ENCODE measurements around the gene RBM47.
"Not testable (repeated sequence)": the region's sequence is repeated elsewhere in the genome, so short reads cannot be mapped to it uniquely, and the experiment has no call there.

Gene RBM47

GRCh38 chr4:40570348-40571077 lies 59.2 kb downstream of the RBM47 start:
- TF ChIP-seq, protein P1, sequence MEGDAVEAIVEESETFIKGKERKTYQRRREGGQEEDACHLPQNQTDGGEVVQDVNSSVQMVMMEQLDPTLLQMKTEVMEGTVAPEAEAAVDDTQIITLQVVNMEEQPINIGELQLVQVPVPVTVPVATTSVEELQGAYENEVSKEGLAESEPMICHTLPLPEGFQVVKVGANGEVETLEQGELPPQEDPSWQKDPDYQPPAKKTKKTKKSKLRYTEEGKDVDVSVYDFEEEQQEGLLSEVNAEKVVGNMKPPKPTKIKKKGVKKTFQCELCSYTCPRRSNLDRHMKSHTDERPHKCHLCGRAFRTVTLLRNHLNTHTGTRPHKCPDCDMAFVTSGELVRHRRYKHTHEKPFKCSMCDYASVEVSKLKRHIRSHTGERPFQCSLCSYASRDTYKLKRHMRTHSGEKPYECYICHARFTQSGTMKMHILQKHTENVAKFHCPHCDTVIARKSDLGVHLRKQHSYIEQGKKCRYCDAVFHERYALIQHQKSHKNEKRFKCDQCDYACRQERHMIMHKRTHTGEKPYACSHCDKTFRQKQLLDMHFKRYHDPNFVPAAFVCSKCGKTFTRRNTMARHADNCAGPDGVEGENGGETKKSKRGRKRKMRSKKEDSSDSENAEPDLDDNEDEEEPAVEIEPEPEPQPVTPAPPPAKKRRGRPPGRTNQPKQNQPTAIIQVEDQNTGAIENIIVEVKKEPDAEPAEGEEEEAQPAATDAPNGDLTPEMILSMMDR (IDR thresholded peaks at IDR 0.05; ENCODE audit: low read depth, low read length, missing control alignments): no peak
- DNase-seq (ENCODE audit: low read depth): no peak
- H3K4me3 ChIP-seq (ENCODE audit: low read depth, low read length): no peak overlapping the region

DNA sequence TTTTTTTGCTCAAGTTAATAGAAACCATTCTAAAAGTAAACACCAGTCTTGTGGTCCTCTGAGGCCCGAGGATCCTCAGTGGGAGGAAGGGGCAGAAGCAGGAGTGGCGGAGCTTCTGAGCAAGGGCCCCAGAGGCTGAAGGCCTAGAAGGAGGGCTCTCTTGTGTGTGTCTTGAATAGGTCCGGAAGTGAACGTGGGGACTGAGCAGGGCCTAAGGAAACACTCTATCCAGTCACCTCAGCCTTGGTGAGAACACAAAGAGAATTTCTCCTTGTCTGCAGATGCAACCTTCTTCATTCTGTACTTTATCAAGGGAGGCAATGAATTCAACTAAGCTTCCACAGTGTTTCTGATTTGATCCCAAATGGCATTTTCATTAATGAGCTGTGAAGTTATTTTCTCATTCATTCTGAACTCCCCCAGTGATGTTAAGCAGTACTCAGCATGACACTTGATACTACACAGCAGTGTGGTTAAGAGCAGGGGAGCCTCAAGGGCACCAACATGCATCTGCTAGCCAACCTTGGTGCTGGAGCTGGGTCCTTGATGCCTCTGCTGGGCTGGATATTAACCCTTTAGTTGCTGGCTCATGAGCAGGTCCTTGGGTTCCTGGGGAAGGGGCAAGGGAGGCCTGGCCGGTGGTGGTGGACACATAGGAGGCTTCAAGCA lies 64.7 kb downstream of the RBM47 start:
- no peak for DNase-seq (ENCODE audit: low read depth)
- TF ChIP-seq, protein P1 (IDR thresholded peaks at IDR 0.05; ENCODE audit: low read depth, low read length, missing control alignments): no peak

DNA sequence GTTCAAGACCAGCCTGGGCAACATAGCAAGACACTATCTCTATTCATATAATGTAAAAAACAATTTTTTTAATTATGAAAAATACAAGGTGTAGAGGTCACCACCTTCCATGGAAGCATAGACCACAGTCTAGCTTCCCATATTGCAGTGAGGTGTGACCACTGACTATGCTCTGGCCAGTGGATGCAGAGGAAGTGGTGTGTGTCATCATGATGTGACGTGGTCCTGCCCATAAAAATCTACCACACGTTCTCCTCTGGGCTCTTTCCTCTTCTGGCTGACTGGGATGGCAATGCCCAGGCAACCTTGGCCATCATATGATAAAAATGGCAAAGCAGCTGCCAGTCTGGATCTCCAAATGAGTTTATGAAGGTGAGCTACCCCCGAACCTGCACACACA lies 65.7 kb downstream of the RBM47 start:
- no peak overlapping the region for H3K4me3 ChIP-seq (ENCODE audit: low read depth, low read length)
- TF ChIP-seq, protein P1 (IDR thresholded peaks at IDR 0.05; ENCODE audit: low read depth, low read length, missing control alignments): no peak
- DNase-seq (ENCODE audit: low read depth): no peak

More for the DNA sequence above, 64.7 kb downstream of the RBM47 start:
- H3K4me3 ChIP-seq (ENCODE audit: low read depth, low read length): no peak overlapping the region

- TF ChIP-seq, protein P1 (IDR thresholded peaks at IDR 0.05; ENCODE audit: low read depth, low read length, missing control alignments): no peak
- DNase-seq (ENCODE audit: low read depth): no peak
- no peak overlapping the region for H3K4me3 ChIP-seq (ENCODE audit: low read depth, low read length)
Observed at GRCh38 chr4:40563401-40563800, 66.3 kb downstream of the RBM47 start.

DNA sequence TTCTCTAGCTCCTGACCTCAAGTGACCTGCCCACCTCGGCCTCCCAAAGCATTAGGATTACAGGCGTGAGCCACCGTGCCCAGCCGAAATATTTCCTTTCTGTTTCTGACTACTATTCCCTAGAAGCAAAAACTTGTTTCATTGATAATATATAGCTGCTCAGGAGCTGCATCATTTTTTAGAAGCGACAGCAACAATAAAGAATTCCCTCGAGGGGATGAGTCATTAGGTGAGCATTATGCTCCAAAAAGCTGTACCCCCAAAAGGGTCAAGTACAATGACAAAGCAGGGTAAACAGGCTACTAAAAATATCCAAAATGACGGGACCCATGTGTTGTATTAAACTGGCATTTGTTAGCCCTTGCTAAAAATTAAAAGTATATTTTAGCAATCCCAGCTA lies 67.0 kb downstream of the RBM47 start:
- TF ChIP-seq, protein P1 (IDR thresholded peaks at IDR 0.05; ENCODE audit: low read depth, low read length, missing control alignments): no peak
- DNase-seq (ENCODE audit: low read depth): no peak
- no peak overlapping the region for H3K4me3 ChIP-seq (ENCODE audit: low read depth, low read length)

GRCh38 chr4:40562208-40562607 lies 67.5 kb downstream of the RBM47 start:
- TF ChIP-seq, protein P1 (IDR thresholded peaks at IDR 0.05; ENCODE audit: low read depth, low read length, missing control alignments): no peak
- H3K4me3 ChIP-seq (ENCODE audit: low read depth, low read length): no peak overlapping the region
- DNase-seq (ENCODE audit: low read depth): no peak

DNA sequence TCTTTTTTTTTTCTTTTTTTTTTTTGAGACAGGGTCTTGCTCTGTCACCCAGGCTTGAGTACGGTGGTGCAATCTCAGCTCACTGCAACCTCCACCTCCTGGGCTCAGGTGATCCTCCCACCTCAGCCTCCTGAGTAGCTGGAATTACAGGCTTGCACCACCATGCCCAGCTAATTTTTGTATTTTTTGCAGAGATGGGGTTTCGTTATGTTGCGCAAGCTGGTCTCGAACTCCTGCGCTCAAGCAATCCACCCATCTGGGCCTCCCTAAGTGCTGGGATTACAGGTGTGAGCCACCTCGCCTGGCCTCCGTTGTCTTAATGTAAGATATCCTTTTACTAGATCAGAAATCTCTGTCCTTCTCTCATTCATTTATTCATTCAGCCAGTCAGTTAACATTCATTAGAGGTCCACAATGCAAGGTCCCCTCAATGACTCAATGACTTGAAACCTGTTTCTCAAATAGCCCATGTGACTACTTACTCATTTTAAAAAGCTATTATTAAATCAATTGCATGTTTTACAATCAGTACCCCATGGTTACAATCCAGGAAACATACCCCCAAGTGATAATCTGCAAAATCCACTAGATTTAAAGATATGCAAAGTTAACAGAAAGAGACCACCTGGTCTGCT lies 68.0 kb downstream of the RBM47 start:
- not testable (repeated sequence) for H3K4me3 ChIP-seq (ENCODE audit: low read depth, low read length); DNase-seq (ENCODE audit: low read depth)

All from GM12864 (cell line).